ENCODE results near the gene GABRA6. TPM values are rescaled to one million over a fixed set of nuclear protein-coding genes. Genes with fewer than 3 reads are reported as not detected.
"Not testable (repeated sequence)": the region's sequence is repeated elsewhere in the genome, so short reads cannot be mapped to it uniquely, and the experiment has no call there.

Gene GABRA6
- total RNA-seq = not detected

- Histone ChIP-seq H3K4me3 (no peak within 1 kb of the TSS), H3K4me1 (no peaks in the 10 kb centered on the region), H3K36me3 (no peaks in the 10 kb centered on the region), H3K9me3 (no peaks in the 10 kb centered on the region), H3K27me3 (no peaks in the 10 kb centered on the region), H3K27ac (no peak within 1 kb of the TSS)
- intact Hi-C loops (cut with DNase I; ENCODE audit: low total_unique reads) = no loop called here
- TF ChIP-seq, protein P1, sequence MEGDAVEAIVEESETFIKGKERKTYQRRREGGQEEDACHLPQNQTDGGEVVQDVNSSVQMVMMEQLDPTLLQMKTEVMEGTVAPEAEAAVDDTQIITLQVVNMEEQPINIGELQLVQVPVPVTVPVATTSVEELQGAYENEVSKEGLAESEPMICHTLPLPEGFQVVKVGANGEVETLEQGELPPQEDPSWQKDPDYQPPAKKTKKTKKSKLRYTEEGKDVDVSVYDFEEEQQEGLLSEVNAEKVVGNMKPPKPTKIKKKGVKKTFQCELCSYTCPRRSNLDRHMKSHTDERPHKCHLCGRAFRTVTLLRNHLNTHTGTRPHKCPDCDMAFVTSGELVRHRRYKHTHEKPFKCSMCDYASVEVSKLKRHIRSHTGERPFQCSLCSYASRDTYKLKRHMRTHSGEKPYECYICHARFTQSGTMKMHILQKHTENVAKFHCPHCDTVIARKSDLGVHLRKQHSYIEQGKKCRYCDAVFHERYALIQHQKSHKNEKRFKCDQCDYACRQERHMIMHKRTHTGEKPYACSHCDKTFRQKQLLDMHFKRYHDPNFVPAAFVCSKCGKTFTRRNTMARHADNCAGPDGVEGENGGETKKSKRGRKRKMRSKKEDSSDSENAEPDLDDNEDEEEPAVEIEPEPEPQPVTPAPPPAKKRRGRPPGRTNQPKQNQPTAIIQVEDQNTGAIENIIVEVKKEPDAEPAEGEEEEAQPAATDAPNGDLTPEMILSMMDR (IDR thresholded peaks at IDR 0.05) = no peak
- no peak for TF ChIP-seq POLR2A (IDR thresholded peaks at IDR 0.05)
- DNase-seq = no peak
Measured at GRCh38 chr5:161685461-161685860, at the start of gene GABRA6. TSS of gene GABRA6 (plus strand) at chr5:161685721. CDS start at chr5:161685990, 269 bp downstream.

DNA sequence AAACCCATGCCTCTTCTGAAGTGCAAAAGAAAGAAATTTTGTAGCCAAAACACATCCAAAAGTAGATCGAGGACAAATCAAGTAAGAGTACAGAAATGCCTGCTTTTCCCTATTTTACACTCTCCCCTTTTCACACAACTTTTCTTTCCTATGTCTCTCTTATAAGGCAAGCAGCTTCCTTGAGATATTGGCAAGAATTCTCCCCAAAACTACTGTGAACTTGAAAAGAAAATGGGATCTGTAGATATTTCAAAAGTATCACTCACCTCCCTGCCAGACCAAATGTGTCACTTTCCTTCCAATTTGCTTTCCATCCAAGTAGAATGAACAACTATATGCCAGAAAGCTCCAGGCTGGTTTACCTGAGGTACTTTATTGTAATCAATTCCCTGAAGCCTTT, 47.9 kb upstream of the GABRA6 start:
- Histone ChIP-seq H3K4me3 (no peak overlapping the region), H3K27ac (no peak overlapping the region), H3K36me3 (no peaks in the 10 kb centered on the region), H3K4me1 (no peaks in the 10 kb centered on the region), H3K27me3 (no peaks in the 10 kb centered on the region), H3K9me3 (no peaks in the 10 kb centered on the region)
- DNase-seq = no peak
- TF ChIP-seq POLR2A (IDR thresholded peaks at IDR 0.05) = no peak
- TF ChIP-seq, protein P1 (IDR thresholded peaks at IDR 0.05) = no peak
- intact Hi-C loops (cut with DNase I; ENCODE audit: low total_unique reads) = no loop called here

DNA sequence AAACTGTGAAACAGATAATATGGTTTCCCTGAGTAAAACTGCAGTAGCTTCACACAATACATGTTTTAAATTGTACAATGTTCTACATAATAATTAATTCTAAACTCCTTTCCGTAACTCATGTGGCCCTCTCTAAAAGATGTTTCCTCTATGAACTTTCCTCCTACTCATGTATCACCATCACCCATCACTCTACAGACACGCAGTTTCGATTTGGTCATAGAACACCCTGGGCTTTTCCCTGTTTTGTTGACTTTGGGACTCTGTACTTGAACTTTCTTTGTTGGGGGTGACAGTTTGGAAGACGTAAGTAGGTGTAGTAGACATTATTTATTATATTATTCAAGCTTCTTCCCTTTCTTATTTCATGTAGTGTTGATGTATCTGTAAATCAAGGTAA, 44.1 kb upstream of the GABRA6 start:
- no peak for TF ChIP-seq POLR2A (IDR thresholded peaks at IDR 0.05)
- TF ChIP-seq, protein P1 (IDR thresholded peaks at IDR 0.05) = no peak
- H3K4me1 ChIP-seq = no peaks in the 10 kb centered on the region
- H3K27me3 ChIP-seq = no peaks in the 10 kb centered on the region
- no peak for DNase-seq
- H3K27ac ChIP-seq = no peak overlapping the region
- no peaks in the 10 kb centered on the region for H3K36me3 ChIP-seq
- no peaks in the 10 kb centered on the region for H3K9me3 ChIP-seq
- intact Hi-C loops (cut with DNase I; ENCODE audit: low total_unique reads) = no loop called here
- H3K4me3 ChIP-seq = no peak overlapping the region

- H3K36me3 ChIP-seq = no peaks in the 10 kb centered on the region
- H3K27ac ChIP-seq = no peak overlapping the region
- H3K4me3 ChIP-seq = no peak overlapping the region
- intact Hi-C loops (cut with DNase I; ENCODE audit: low total_unique reads) = no loop called here
- TF ChIP-seq, protein P1 (IDR thresholded peaks at IDR 0.05) = no peak
- no peak for TF ChIP-seq POLR2A (IDR thresholded peaks at IDR 0.05)
- DNase-seq = no peak
- H3K4me1 ChIP-seq = no peaks in the 10 kb centered on the region
- H3K27me3 ChIP-seq = no peaks in the 10 kb centered on the region
- no peaks in the 10 kb centered on the region for H3K9me3 ChIP-seq
Measured at GRCh38 chr5:161645264-161645663, 40.3 kb upstream of the GABRA6 start.

- H3K4me1 ChIP-seq; intact Hi-C loops (cut with DNase I; ENCODE audit: low total_unique reads); DNase-seq; H3K9me3 ChIP-seq; H3K27me3 ChIP-seq; H3K4me3 ChIP-seq; H3K36me3 ChIP-seq; H3K27ac ChIP-seq: not testable (repeated sequence)
Measured at GRCh38 chr5:161651926-161652325, 33.6 kb upstream of the GABRA6 start.

GRCh38 chr5:161660806-161661205, 24.7 kb upstream of the GABRA6 start:
- no peak overlapping the region for H3K27ac ChIP-seq
- intact Hi-C loops (cut with DNase I; ENCODE audit: low total_unique reads) = no loop called here
- no peak for TF ChIP-seq POLR2A (IDR thresholded peaks at IDR 0.05)
- TF ChIP-seq, protein P1 (IDR thresholded peaks at IDR 0.05) = no peak

More at GRCh38 chr5:161660806-161661205, 24.7 kb upstream of the GABRA6 start:
- H3K4me1 ChIP-seq = no peaks in the 10 kb centered on the region
- H3K4me3 ChIP-seq = no peak overlapping the region
- no peak for DNase-seq
- H3K27me3 ChIP-seq = no peaks in the 10 kb centered on the region
- H3K36me3 ChIP-seq = no peaks in the 10 kb centered on the region
- no peaks in the 10 kb centered on the region for H3K9me3 ChIP-seq
